Activated CD4-positive, alpha-beta T cell treated with anti-CD3 and anti-CD28 coated beads for 1 hour (primary cell): ENCODE data around the gene THBD.

Source experiments
- DNase-seq: peaks from one replicate; pipeline ENCODE4 v3.0.0-alpha.2; 2020

The THBD gene, protein sequence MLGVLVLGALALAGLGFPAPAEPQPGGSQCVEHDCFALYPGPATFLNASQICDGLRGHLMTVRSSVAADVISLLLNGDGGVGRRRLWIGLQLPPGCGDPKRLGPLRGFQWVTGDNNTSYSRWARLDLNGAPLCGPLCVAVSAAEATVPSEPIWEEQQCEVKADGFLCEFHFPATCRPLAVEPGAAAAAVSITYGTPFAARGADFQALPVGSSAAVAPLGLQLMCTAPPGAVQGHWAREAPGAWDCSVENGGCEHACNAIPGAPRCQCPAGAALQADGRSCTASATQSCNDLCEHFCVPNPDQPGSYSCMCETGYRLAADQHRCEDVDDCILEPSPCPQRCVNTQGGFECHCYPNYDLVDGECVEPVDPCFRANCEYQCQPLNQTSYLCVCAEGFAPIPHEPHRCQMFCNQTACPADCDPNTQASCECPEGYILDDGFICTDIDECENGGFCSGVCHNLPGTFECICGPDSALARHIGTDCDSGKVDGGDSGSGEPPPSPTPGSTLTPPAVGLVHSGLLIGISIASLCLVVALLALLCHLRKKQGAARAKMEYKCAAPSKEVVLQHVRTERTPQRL

DNA sequence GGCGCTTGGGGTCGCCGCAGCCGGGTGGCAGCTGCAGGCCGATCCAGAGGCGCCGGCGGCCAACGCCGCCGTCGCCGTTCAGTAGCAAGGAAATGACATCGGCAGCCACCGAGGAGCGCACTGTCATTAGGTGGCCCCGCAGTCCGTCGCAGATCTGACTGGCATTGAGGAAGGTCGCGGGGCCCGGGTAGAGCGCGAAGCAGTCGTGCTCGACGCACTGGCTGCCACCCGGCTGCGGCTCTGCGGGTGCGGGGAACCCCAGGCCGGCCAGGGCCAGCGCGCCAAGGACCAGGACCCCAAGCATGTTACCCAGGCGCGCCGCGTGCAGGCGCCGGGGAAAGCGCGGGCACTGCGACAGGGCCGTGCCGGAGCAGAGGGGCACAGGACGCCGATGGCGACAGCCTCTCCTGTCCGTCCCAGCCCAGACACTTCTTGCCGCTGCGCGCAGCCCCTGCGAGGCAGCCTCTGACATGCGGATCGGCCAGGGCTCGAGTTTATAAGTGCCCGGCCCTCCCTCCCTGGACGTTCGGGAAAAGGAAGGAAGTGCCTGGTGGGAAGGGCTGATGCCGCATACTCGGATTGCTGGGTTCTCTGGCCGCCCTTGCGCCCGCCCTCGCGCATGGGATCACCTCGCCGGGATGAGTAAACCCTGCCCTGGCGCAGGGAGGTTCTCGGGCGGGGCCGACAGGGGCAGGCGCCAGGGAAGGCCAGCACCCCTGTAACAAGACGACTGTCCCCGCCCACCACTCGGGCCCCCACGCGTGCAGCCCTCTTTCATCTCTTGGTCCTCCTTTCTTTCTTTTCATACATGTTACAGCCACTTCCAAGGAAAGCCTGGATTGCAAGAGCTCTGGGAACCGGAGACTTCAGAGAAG, at the start of gene THBD:
Gene THBD, minus strand, starts transcription at position 472 of the 875 bp plus-strand sequence. Its CDS starts 168 bp downstream, at position 304.
- no peak for DNase-seq

DNA sequence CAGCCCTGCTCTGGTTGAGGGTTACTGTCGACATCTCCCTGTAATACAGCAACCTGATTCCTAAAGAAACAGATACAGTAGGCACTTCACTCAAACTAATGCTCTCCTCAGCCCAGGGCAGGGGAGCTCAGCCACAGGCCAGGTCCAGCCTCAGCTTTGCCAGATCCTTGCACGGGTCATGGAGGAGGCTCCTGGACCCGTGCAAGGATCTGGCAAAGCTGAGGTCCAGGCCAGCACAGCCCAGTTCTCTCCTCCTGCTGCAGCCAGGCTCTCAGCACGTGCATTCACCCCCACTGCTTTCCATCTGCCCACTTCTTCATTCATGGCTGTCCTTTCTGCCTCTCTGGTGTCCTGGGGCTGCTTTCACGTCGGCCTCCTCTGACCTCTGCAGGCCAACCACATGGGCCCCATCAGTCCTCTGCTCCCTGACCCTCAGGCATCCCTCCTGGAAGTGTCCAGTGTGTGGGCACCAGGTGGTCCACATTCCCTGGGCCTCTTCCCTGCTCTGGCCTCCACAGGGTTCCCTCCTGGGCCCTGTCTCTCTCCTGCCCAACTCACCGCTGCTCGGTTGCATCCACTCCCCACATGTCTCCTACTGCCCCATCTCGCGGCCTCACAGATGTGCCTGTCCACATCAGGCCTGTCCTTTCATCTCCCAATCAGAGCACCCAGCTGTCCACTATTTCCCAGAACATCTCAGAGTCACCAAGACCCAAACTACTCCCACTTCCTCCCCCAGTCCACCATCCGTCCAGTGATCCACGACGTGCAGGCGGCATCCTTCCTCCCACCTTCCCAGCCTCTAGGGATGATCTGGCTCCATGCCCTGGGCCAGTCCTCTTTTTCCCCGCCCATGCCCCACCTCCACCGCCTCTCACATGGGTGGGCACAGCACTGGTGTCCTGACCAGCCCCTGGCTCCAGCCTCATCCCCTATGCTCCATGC, 48.4 kb upstream of the THBD start:
- DNase-seq: no peak

DNA sequence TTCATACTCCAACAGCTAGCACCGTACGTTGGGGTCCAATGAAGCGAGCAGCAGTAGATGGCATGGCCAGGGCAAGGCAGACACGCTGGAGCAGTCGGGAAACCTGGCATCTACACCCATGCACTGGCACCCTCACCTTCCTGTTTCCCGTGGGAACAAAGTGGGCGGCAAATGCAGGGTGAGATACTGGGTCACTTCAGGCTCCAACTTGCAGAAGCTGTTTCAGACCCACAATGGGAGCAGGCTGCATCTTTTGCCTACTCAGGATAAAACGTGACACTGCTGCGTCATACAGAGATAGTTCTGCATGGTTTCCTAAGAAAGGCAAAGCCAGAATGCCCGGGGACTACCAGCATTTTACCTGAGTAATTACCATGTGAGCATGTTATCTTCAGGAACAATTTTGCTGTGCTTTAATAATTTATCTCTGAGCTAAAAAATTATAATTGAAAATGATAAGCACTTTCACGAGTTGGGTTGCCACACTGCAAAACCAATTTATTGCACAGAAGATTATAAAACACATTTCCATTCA, 47.6 kb upstream of the THBD start:
- DNase-seq: no peak

DNA sequence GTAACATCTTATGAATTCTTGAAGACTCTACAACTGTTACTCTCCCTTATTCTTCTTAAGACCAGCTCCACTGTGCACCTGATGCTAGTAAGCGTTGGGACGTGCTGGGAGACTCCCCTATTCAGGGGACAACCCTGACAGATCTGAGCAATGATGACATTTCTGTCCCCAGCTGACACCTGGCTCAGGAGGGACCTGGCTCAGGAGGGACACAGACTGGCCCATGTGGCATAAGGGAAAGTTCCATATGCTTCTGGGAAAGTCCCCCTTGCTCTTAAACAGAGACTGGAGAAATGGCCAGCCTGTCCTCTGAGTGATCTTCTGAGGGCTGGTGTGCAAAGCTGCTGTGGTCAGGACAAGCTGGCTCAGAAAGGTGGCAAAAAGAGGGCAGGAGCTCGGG, 46.6 kb upstream of the THBD start:
- DNase-seq: no peak

DNA sequence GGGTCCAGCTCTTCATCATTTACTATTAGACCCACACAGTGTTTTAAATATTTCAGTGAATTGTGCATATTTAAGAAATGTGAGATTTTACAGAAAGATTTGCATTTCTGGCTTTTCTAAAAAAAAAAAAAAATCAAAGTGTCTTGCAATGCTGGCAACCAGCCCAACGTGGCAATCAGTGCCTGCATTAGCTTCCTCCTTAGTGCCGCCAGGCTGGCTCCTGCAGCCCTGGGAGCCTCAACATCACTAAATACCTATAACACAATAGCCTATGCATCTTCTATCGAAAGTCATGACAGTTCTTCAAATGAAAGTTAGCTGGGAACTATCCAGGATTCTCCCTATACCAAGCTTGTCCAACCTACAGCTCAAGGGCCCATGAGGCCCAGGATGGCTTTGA, 46.0 kb upstream of the THBD start:
- DNase-seq: no peak

DNA sequence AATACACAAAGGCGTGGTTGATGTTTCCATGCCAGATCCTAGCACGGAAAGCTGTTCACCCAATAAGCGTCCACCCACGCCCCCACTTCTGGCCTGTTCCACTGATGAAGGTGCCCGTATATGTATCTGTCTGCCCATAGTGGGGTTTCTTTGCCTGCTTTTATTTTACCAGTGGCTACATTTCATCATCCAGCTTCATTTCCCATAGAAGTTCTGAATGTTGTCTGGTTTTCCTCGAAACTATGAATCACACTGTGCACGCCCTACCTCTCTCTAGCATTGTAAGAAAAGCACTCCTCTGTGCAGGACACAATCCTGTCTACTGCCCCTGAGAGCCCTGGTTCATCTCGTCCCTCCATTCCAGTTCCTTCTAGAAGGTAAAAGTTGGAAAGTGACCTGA, 45.5 kb upstream of the THBD start:
- DNase-seq: no peak

DNA sequence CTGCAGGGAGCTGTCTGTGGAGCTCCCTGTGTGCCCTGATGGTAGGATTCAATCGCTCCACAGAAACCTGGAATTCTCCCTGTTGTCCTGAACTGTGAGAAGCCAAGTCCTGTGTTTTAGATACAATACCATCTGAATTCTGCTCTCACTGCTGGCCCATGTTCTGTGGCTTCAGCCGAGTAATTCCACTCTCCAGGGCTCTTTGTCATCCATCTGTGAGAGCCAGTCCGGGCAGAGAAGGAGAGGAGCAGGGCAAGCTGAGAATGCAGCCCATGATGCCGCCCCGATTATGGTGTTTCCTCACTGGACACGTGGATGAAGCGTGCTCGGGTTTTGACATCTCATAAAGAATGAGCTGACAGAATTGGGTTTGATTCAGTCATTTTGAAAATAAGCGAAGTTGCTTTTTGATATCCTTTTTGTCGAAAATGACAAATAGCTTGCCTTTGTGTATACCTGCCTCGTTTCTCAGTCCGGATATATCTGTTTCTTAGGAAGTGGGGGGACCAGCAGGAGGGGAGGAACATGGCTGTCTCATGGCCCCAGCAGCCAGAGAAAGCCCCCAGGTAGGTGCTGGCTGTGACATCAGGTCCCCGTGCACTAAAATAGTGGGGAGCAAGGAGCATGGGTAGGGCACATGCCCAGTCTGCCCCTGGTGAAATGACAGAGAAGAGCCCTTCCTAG, 44.9 kb upstream of the THBD start:
- no peak for DNase-seq

DNA sequence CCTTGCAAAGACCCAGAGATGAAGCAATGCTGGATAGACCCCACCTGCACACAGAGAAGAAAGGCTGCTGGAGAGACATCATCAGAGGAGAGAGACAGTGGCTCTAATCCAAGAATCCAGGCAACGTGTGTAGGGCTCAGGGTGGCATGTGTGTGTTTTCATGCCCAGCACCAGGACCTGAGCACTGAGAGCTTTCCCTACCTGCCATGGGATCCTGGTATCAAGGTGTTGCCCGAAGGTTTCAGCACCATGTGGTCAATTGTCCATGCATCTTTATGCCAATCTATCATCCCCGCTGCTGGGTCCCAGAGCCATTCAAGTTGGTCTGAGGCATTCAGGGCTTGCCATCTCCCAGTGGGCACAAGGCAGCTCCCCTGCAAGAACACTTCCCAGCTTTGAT, 44.1 kb upstream of the THBD start:
- DNase-seq: no peak

DNA sequence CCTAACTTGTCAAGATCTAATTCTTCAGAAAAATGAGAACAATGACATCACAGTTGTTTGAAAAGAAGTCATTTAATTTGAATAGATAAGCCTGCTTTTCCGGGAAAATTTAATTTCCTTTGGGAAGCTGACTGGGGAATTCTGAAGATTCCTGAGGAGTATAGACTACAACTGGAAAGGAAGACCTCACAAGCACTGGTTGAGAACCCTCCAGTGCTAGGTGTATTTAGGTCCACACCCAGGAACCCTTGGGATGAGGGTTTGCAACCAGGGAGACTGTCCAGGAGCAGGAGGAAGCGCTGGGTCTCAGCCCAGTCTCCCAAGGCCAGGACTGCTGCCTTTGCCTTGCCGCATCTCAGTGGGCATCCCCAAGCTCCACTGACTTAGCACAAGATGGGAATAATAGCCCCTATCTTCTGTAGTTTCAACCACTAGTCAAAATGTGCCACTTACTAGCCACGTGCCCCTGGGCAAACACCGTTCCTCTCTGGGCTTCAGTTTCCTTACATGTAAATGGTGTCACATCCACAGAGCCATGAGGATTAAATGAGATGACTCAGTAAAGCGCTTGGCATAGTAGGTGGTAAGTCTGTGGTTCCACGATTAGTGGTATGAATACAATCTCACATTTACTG, 43.5 kb upstream of the THBD start:
- DNase-seq: no peak

DNA sequence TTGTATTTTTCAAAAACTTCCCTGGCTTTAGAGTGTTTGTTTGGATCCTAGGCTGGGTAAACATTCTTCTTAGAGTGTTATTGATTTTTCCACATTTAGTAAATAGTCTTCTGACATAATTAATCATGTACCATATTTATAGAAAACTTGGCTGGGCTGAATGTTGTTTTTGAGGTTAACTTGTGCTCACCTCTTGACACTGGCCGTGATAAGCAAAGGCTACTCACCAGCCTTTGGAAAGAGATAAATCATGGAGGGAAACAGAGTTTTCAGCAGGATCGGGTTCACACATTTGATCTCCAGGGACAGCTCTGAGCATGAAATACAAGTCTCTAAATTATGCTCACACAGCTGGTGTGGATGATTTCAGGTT, 42.9 kb upstream of the THBD start:
- no peak for DNase-seq

DNA sequence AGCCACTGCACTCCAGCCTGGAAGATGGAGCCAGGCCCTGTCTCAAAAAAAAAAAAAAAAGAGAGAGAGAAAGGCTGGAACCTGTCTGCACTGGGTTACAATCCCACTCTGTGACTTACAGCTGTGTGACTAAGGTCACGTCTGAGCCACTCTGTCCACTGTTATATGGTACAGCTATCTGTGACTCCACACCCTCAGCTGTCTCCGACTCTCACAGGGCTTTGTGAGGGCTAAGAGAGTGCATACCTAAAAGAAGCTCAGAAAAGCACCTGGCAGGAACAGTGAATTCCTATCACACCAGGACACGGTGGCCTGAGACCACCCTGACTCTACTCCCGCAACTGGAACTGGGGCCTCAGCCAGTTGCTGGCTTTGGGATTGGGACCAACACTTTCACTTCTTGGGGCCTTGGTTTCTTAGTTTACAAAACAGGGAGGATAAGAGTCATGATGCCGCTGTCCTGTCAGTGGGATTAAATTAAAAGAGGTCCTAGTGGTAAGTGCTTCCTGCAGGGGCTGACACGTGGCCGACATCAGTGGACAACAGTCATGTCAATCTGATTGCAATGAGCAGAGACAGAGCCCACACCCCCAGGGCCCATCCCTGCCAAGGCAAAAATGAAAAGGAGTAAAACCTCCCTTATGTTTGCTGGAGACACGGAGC, 42.4 kb upstream of the THBD start:
- DNase-seq: no peak

DNA sequence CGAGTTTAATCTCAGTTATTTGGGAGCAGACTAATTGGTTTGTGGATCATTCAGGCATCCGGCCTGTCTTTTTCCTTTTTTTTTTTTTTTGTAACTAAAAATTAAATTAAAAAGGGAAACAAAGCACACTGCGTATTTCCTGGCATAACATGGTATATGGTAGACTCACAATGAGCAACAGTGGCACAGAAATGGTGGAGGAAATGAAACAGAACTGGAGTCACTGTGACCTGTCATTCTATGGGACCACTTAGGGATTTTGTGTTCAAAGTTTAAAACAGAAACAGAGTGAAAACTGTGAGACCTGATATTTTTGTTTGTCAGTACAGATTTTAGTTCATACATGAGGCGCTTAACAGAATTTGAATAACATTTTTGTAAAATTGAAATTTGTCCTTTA, 41.4 kb upstream of the THBD start:
- no peak for DNase-seq

DNA sequence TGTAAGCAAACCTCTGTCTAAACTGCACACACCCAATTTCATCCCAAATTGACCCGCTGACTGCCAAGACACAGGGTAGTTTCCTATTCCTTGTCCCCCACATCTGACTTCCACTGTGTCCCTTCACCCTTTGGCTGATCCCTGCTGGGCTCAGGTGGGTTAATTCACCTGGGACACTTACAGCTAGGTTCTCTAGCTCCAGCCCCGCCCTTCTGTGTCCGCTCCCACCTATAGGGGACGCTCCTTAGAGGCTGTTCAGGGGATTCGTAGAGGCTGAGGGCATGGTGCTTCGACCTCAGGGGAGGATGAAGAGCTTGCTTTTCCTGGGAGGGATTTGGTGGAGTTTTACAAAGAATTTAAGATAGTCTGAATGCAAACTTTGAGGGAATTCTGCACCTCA, 40.7 kb upstream of the THBD start:
- DNase-seq: no peak

DNA sequence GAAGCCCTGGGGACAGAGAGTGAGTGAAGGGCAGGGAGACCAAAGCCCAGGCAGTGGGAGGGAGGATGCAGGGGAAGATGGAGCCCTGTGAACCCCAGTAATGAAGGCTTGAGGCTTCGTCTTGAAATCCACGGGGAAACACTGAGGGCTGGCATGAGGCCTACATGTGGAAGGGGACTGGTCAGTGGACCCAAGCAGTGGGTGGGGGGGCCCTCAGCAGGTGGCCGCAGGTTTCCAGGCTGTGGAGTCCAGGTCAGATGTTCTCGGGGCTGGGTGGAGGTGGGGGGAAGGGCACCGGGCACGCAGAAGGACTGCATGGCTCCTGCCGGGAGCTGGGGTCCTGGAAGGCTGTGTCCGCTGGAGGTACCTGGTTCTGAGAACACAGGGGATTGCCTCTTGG, 39.4 kb upstream of the THBD start:
- DNase-seq: no peak

DNA sequence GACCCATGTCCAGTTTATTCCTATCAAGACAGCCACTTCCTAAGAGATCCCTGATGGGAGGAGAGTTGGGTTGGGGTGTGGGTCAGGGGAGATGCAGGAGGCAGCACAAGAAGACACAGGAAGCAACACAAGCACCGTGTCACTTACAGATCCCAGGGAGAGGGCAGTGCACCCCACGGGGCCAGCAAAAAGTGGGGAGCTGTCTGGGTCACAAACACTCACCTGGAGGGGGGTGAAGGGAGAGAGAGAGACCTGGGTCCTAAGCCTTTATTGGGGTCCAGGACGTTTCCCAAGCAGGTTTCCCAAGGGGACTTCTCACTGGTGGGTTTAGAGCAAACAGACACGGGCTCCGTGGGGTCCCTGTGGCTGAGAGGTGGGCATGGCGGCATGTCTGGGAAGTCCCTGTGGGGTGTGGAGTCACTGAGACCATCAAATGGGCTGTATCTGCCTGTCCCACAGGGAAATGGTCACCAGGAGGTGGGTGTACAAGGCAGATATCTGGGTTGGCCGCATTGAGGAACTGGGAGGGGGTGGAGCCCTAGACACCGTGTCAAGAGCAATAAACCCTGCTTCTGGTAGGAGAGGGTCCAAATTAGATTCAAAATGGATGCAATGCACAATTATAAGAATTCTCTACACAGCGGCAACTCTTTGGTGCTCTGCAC, 38.2 kb upstream of the THBD start:
- no peak for DNase-seq

DNA sequence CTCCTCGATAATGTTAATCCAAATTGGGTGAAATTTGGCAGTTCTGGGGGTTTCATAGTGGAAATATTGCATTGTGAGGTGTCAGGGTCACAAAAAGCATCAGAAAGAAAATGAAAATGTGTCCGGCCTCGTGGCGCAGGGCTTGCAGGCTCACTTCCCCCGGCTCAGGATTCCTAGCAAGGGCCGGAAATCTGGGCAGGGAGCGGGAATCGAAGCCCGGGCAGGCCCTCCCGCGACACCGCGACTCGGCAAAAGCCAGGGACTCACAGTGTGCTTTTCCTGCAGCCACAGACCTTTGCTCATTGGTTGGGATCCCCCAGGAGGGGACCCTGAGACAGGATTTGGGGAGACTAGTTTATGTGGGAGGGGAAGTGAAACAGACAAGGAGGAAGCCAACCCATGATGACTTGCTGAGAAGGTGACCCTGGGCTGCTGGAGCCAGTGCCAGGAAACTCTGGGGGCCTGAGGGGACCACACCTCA, 37.5 kb upstream of the THBD start:
- no peak for DNase-seq

DNA sequence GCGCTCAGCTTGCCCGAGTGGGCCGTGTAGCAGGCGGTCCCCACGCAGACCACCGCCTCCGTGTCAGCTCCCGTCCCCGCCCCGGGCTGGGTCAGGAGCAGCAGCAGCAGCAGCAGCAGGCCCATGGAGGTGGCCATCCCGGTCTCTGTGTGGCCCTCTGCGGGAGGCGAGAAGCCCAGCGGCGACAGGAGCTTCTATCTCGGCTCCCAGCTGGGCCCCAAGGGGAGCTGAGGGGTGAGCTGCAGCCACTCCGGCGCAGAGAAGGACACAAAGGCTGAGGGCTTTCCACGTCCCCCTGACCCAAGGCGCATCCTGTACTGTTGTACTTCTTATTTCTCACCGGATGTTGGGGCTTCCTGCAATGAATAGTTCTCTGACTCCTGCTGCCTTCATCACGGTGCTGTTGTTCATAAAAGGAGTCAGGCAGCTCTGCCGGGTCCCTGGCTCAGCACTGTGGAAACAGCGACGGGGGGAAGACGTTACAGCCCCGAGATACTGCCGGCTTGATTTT, 36.6 kb upstream of the THBD start, which contains the start of gene CD93:
Gene CD93, minus strand, starts transcription at position 269 of the 511 bp plus-strand sequence. Its CDS starts 132 bp downstream, at position 137.
- DNase-seq: no peak

DNA sequence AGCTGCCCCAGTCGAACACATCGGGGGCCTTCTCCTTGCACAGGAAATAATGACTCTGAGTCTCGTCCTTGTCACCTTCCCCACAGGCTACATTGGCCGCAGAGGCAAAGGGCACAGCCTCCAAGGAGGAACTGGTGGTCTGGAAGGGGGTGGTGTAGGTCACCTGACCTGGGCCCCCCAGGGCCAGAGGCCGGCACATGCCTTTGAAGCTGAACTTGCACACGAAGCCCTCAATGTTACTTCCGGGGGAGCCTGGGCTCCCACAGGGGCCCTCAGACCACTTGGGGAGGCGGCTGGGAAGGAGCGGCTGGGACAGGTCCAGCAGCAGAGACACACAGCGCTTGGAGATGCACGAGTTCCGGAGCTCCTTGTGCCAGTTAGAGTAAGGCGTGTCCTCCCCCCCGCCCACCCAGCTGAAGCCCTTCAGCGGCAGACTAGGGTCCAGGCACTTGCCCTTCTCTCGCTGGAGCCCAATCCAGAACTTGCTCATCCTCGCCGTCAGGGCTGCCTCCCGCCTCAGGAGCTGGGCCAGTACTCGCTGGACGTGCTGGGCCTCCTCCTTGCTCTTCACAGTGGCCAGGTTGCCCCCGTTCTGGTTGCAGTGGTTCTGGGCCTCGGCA, 36.1 kb upstream of the THBD start:
- no peak for DNase-seq

DNA sequence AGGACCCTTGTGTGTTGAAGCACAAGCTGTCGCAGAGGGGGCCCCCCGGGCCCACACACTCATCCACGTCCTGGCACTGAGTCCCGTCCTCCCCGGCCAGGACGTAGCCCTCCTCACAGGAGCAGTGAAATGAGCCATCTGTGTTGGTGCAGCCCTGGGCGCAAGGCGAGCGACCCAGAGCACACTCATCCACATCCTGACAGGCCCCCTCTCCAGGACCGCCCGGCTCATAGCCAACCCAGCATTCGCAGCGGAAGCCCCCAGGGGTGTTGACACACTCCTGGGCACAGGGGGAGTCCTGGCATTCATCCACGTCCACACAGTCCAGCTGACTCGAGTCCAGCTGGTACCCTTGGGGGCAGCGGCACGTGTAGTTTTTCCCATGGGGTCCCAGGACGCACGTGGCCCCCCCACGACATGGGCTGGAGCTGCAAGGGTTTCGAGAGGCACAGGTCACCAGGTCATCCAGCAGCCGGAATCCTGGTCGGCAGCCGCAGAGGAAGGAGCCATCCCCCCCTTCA, 35.4 kb upstream of the THBD start:
- DNase-seq: no peak
